ENCODE measurements around the gene BMF.
"Not testable (repeated sequence)": the region's sequence is repeated elsewhere in the genome, so short reads cannot be mapped to it uniquely, and the experiment has no call there.

The BMF gene

DNA sequence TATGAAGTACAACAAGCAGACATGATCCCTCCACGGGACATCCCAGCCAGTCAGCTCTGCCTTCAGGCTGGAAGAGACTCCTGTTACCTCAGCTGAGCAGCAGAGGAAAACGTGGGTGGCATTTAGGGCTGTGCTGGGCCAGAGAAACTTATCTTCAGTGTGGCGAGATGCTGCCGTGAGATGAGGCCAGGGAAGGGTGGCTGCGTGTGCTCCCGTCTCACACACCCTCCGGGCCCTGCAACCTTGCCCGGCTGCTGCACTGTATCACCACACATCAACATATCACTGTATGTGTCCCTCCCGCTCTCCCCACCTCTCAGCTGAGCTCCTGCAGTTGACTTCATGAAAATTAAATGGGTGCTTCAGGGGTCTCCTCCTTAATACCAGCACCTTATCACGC, 23.4 kb downstream of the BMF start:
- no peak for DNase-seq

DNA sequence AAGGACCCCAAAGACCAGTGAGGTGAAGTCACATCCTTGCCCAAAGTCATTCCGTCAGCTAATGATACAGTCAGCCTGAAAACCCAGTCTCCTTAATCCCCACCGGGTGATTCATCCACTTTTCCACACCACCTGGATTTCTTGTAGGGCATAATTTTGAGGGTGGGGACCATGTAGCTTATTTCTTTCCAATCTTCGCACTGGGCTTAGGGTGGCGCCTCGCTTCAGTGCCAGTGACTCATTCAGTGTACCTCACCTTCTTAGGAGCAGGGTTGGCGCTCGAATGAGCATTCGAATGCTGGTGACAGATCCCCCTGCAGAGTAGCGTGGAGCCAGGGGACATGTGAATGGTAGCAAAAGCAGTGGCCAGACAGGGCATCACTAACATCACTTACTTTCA, 24.0 kb downstream of the BMF start:
- DNase-seq: no peak

DNA sequence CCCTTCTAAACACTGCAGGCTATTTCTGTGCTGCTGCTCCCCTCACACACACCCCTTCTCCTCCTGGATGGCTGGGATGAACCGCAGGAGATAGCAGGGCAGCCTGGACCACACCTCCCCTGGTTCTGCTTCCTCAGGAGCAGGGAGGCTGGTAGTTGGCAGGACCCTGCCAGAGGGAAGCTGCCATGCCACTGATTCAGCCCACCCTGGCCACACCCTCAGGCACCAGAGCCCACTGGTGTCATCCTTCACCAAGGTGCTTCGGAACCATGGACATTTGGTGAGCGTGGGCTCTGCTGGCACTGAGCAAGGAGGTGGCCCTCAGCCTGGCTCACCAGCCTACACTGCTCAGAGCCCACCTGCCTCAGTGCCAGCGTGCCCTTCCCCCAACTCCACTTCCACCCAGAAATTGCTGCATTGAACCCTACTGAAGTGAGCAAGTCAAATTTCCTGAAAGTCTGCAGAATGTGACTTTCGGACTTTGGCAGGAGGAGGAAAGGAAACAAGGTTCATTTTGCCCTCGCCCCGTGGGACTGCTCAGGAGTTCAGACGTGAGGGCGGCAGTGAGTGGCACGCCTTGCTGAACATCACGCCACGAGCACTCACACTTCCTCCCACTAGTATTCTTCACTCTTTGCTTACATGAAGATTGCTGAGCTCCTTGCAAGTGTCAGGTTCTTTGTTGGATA, 26.3 kb downstream of the BMF start:
- DNase-seq: no peak

DNA sequence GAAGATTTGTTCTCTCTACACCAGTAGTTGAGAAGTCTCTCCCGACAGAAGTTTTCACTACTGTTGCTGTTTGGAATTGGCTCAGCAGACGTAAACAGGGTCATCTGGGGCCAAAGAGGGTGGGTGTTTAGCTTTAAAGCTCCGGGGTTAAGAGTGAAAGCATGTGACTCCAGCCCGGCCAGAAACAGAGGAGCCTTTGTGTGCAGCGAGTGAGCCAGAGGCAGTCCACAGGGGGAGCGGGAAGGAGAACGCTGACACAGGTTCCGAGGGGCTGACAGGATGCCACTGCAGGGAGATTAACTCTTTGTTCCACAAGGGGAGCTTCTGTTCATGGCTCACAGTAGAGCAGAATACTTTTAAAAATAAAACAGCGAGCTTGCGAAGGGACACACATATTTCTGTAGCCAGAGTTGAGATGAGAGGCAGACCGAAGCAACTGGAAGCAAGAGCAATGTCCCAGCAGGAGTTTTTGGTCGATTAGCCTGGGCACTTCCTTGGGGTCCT, 26.9 kb downstream of the BMF start:
- DNase-seq: peak in 1 of 2 experiments; percentile 43

DNA sequence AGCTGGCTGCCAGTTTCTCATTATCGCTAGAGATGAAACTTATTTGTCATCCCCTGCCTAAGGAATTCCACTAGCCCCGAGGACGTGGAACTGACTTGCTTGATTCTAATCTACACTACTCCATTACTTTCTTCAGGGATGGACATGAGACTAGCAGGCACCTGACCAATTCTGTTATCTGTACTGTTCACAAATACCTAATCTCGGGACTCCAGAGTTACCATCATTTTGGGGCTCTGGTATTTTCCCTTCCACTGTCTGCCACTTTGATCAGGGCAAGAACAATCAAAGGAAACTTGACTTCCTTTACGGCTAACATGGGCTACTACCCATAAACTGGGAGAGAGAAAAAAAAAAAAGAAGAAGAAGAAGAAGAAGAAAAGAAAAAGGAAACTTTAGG, 27.8 kb downstream of the BMF start:
- no peak for DNase-seq

DNA sequence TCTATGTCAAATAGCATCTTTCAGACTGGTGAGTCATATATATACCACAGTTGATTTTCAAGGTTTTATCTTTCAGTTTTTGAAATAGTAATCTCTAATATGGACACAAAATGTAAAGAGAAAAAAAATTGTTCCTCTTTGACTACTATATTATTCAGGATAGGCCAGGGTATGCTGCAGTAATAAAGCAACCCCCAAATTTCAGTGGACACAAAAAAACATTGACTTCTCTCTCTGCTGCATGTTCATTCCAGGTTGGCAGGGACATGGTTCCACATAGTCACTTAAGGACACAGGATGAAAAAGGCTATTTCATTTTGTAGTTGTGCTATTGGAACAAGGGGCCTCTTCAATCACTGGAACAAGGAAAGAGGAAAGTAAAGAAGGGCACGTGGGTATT, 28.6 kb downstream of the BMF start:
- no peak for DNase-seq

DNA sequence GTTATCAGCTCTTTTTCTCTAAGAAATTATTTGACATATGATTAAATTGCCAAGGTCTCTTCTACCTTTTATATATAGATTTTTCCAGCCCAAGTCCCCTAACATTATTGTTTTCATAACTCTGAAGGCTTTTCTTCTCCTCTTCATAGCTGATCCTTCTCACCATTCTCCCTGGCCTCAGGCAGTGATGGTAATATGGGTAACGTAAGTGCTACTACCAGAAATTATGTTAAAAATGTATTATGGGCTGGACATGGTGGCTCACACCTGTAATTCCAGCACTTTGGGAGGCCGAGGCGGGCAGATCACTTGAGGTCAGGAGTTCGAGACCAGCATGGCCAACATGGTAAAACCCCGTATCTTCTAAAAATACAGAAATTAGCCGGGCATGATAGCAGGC, 29.2 kb downstream of the BMF start:
- DNase-seq: no peak

DNA sequence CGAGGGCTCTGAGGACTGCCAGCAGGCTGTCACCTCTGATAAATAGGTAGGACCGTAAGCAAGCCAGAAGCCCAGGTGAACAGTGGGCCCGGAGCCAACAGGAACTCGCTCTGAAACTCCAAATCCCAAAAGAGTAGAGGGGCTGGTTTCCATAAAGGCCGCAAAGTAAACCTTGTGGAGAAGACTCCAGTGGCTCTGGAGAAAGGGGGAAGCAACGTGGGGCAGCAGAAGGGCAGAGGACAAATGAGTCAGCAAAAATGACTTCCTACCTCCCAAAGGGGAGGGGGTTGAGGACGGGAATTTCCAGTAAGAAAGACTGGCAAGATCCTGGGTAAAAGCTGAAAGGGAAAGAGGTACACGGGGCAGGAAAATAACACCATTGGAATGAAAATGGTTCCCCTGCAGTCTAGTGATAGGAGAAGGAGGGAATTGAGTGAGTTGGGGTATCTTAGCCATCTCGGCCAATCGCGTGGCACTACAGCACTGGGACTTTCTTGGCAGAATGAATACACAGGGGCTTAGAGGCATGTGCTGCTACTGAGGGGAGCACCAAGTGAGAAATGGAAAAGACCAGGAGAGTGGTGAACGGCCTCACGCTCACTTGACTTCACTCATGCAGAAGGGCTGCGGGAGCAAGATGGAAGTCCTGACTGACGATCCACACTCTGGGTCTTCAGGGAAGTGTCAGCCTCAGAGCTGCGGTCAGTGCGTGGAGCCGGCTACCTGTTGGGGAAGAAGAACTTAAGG, 33.2 kb downstream of the BMF start:
- no peak for DNase-seq

DNA sequence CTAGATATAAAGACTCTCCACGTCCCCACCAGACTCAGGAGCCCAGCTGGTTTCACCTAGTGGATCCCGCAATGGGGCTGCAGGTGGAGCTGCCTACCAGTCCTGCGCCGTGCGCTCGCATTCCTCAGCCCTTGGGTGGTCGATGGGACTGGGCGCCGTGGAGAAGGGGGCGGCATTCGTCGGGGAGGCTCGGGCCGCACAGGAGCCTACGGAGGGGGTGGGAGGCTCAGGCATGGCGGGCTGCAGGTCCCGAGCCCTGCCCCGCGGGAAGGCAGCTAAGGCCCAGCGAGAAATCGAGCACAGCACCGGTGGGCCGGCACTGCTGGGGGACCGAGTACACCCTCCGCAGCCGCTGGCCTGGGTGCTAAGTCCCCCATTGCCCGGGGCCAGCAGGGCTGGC, 34.0 kb downstream of the BMF start:
- DNase-seq: not testable (repeated sequence)

DNA sequence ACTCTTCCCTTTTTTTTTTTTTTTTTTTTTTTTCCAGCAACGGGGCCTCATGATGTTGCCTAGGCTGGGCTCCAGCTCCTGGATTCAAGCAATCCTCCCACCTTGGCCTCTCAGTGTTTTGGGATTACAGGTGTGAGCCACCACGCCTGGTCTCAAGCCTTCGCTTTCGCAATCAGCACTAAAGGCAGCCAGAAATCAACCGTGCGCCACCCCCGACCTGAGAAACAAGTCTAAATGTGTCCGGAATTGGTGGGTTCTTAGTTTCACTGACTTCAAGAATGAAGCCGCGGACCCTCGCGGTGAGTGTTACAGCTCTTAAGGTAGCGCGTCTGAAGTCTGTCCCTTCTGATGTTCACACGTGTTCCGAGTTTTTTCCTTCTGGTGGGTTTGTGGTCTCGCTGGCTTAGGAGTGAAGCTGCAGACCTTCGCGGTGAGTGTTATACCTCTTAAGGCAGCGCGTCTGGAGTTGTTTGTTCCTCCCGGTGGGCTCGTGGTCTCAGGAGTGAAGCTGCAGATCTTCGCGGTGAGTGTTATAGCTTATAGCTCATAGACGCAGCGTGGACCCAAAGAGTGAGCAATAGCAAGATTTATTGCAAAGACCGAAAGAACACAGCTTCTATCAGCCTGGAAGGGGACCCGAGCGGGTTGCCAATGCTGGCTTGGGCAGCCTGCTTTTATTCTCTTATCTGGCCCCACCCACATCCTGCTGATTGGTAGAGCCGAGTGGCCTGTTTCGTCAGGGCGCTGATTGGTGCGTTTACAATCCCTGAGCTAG, 34.8 kb downstream of the BMF start:
- not testable (repeated sequence) for DNase-seq

DNA sequence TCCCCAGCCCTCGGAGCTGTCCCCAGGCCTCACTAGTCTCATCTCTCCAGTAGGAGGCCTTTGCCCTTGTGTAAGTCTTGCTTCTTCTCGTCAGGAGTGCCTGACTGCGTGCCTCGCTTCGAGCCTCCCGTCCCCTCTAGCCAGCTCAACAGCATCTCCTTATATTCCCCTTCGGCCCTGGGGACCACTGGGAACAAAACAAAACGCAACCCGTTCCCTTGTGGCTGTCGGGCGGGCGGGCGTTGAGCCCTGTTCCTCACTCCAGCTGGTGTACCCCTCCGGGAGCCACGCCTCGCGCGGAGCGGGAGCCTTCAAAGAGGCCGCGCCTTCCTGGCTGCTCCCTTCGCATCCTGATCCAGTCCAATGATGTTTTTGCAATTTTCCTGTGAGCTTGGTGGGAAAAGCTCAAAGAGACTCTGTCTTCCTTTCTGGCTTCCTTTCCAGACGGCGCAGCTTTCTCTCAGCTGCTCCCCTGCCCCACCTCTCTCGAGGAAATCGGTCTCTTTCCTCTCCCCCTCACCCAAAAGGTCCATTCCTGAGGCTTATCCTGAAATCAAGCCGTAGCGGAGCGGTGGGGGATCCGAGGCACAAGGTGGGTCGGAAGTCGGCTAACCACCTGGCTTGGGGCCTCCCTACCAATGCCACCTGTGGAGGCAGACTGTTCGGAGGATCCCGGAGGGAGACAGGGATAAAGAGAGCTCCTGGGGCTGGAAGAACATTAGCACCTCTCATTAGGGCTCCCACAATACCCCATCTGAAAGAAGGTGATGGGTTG, 36.3 kb downstream of the BMF start:
- DNase-seq: no peak

DNA sequence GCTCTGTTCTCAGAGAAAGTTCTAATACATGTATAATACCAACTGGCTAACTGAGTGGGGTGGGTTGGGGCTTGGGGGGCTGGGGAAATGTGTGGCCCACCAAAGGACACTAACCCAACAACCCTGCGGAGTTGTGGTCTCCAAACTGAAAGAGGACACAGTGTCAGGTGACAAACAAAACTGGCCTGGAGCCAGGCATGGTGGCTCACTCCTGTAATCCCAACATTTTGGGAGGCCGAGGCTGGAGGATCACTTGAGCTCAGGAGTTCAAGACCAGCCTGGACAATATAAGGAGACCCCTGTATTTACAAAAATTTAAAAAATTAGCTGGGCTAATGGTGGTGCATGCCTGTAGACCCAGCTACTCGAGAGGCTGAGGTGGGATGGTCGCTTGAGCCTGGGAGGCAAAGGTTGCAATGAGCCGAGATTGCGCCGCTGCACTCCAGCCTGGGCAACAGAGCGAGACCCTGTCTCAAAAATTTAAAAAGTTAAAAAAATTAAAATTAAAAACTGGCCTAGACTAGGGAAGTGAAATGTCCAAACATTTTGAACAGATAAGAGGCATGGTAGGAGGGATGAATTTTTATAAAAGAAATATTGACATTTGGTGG, 38.0 kb downstream of the BMF start:
- DNase-seq: no peak

DNA sequence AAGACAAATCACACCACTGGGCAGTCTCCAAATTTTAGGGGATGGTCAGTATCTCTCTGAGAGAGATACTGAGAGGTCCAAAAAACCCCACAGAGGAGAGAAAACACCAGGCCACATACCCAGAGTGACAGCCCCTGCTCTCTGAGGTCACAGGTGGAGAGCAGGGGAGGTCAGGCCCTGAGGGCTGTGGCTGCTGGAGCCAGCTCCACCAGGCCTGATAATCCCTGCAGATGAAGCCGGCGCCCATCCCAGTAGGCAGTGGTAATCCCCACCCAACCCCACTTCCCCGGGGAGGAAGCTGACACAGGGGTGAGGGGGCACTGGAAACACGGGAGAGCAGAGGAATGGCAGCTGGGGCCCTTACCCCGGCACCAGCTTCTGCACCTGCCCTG, 38.5 kb downstream of the BMF start:
- no peak for DNase-seq

DNA sequence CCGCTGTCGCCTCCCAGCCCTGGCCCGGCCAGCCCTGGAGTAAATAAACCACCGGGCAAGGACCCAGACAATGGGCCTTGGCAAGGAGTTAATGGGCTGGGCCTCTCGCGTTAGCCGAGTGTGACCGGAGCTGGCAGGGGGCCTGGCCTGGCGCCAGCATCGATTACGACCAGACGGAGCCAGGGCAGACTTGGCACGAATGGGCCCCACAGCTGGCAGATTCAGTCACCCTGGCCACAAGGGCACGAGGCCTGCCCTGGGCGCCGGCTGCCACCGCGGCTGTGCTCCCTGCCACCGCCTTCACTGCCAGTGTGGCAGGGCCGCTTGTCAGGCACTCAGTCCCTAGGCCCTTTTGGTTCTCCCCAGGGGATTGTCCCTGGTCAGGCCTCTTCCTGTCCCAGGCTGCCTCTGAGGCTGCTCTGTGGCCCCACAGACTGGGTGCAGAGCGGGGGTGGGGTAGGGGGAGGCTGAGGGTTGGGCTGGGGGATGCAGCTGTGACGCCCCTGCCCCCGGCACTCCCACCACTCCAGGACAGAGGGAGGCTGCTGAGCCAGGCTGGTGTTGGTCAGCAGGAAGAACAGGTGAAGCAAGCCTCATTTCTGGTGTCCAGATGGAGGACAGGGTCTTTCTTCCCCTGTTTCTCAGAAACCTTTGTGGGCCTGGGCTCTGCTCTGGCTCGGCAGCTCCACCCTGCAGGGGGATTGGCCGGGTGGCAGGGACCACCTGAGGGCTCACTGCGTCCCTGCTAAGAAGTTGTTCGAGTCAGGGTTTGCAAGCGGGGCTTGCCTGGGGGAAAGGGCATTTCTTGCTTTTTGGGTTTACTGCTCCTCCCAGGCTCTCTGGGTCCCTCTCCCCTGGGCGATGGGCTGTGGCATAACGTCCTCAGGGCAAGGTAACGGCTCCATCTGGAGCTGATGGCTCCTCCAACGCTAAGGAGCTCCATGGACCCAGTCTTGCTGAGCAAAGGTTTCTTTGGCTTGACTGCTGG, 39.2 kb downstream of the BMF start:
- no peak for DNase-seq

DNA sequence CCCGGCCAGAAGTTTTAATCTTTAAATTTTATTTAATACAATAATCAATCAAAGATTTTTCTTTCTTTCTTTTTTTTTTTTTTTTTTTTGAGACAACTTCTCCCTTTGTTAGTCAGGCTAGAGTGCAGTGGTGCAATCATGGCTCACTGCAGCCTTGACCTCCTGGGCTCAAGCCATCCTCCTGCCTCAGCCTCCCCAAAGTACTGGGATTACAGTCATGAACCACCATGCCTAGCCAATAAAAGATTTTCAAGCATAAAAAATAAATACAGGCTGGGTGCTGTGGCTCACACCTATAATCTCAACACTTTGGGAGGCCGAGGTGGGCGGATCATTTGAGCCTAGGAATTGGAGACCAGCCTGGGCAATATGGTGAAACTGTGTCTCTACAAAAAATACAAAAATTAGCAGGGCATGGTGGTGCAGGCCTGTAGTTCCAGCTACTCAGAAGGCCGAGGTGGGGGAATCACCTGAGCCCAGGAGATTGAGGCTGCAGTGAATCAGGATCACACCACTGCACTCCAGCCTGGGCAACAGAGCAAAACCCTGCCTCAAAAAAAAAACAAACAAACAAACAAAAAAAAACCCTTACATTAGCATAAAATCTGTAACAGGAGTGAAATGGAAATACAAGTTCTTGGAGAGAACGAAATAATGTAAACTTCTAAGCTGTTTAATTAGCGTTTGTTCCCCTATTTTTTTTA, 40.6 kb downstream of the BMF start:
- DNase-seq: no peak

DNA sequence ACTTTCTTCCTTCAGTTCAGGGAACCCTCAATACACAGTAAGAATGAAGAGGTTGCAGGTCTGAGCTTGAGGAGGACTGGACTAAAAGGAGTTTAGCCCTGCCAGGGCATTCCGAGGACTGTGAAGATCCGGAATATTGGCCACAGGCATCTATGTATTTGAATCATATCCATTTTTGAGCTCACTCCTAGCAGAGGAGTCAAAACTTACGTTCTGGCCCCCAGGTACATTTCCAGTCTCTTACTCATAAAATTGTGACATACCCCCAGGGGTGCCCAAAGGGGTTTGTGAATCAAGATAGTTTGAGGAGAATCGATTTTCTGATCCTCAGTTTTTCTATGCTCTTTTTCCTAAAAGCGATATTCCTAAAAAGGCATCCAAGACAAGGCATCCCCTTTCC, 42.1 kb downstream of the BMF start:
- no peak for DNase-seq

DNA sequence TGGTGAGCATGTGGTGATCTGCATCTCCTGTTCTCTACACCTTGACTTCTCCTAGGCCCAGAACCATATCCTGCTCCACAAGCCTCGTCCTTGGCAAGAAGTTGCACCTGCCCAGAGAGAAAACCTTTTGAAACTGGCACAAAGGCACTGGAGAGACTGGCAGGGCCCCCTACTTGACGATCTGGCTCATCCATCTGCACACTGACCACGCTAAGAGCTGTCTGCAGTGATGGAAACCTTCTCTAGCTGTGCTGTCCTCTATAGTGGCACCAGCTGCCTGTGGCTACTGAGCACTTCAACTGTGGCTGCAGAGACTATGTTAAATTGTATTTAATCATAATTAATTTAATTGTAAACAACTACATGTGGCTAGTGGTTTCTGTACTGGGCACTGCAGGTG, 43.5 kb downstream of the BMF start:
- no peak for DNase-seq

DNA sequence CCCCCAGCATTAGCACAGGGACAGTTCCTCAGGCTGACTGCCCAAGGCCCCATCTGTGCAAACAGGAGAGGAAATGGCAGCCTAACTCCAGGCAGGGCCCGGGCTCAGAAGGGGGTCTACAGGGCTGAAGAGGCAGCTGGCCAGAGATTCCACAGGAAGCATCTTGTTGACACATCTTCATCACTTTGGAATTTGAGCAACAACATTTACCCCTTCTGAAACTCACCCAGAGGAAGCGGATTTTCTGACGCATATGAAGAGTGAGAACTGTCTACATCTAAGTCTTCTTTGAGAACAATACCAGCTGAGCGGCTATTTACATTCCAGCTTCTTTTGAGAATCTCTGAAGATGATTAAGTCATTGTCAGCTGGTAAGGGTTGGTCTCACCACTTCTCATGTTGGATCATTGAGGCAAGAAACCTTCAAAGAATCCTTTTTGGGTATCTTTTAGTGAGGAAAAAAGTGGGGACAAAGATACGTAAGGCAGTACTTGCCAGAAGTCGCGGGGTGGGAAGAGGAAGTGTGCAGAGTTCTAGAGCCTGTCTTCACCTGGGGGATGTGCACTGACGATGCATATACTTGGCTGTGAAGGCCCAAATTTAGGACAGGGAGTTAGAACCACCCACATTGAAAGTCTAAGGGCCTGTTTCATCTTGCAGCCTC, 44.3 kb downstream of the BMF start:
- DNase-seq: no peak

DNA sequence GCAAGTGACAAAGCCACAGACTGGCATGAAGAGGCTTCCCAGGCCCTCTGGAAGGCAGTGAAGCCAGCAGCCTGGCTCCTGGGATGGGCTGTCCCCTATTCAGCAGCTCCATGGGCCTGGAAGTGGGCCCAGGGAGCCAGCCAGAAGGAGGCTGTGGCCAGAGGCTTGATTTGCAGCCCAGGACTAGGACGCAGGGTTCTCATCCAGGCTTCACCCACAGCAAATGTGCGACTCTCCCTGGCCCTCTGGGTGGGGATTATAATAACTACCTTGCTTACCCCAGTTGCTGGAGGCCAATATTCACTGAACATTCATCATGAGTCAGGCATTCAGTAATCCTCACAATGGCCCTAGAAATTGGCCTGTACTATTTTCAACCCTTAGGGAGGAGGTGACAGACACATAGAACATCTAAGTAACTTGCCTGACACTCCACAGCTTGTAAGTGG, 45.1 kb downstream of the BMF start:
- DNase-seq: no peak

Data from SW 1271 (cell line).